Liver (tissue), 3 donors: ENCODE results near the gene WDR27.

Experiments used
- CTCF ChIP-seq: fragments of 150-350 bp; IDR thresholded peaks from 2 replicates; pipeline ENCODE4 v1.5.1; 2017; ENCODE audit warnings: improper control_type of control experiment, low read depth, low read length; ENCODE audit not compliant: missing input control
- EGR1 ChIP-seq, 2 donors: IDR thresholded peaks; 2 replicates each; pipeline ENCODE4 v1.6.1; 2016 to 2018; ENCODE audit warnings: antibody characterized with exemption in 2 of 2, low read depth in 2 of 2
- FOXA1 ChIP-seq: IDR thresholded peaks from 2 replicates; pipeline ENCODE4 v1.6.1; 2016; ENCODE audit warnings: antibody characterized with exemption
- JUND ChIP-seq, 2 donors: IDR thresholded peaks; 2 replicates each; pipeline ENCODE4 v1.6.1; 2016; ENCODE audit warnings: antibody characterized with exemption in 2 of 2
- RAD21 ChIP-seq, 2 donors: IDR thresholded peaks; 2 replicates each; pipeline ENCODE4 v1.6.1; 2016; ENCODE audit warnings: antibody characterized with exemption in 2 of 2, mild to moderate bottlenecking in 2 of 2
- REST ChIP-seq: IDR thresholded peaks from 2 replicates; pipeline ENCODE4 v1.6.1; 2016; ENCODE audit warnings: antibody characterized with exemption, mild to moderate bottlenecking
- SP1 ChIP-seq: IDR thresholded peaks from 2 replicates; pipeline ENCODE4 v1.6.1; 2018; ENCODE audit warnings: antibody characterized with exemption, mild to moderate bottlenecking
- TAF1 ChIP-seq: conservative IDR thresholded peaks from 2 replicates; pipeline ENCODE4 v1.6.1; 2016; ENCODE audit warnings: antibody characterized with exemption, mild to moderate bottlenecking
- YY1 ChIP-seq: IDR thresholded peaks from 2 replicates; pipeline ENCODE4 v1.6.1; 2016; ENCODE audit warnings: antibody characterized with exemption, mild to moderate bottlenecking
- donor health status: healthy.
- donor health status: healthy.

- no peak for TF ChIP-seq CTCF
- no peak for TF ChIP-seq FOXA1
- TF ChIP-seq TAF1: no peak
- no peak for TF ChIP-seq RAD21 (IDR thresholded peaks at IDR 0.05)
- TF ChIP-seq YY1: no peak
- TF ChIP-seq REST: no peak
- no peak for TF ChIP-seq SP1
- no peak for TF ChIP-seq EGR1 (IDR thresholded peaks at IDR 0.05; ENCODE audit: low read depth in 2 of 2)
- TF ChIP-seq JUND (IDR thresholded peaks at IDR 0.05): no peak
These were observed 24.7 kb downstream of the WDR27 start for GRCh38 chr6:169677096-169677495.
